SK-N-MC (cell line): Measurements from ENCODE around the gene MTR.

ENCODE experiments used
- DNase-seq: peaks from one replicate; pipeline ENCODE4 v3.0.0-alpha.2; 2011; ENCODE audit warnings: low read depth, low spot score
- H3K27ac ChIP-seq: fragments of 200-600 bp; sonication (generic); 2 replicates; pipeline ENCODE4 v1.5.1; 2016; ENCODE audit warnings: mixed run types
- H3K36me3 ChIP-seq: fragments of 200-600 bp; sonication (generic); 2 replicates; pipeline ENCODE4 v1.6.1; 2017; ENCODE audit warnings: antibody characterized with exemption, low read length, mixed read lengths; ENCODE audit not compliant: insufficient read depth
- H3K4me3 ChIP-seq: fragments of 200-600 bp; sonication (generic); 2 replicates; pipeline ENCODE4 v1.5.1; 2016
- H3K9ac ChIP-seq: fragments of 200-600 bp; sonication (generic); 2 replicates; pipeline ENCODE4 v1.8.0; 2017; ENCODE audit warnings: mixed run types, mixed read lengths; ENCODE audit not compliant: insufficient read length
- H3K9me3 ChIP-seq: fragments of 200-600 bp; sonication (generic); 2 replicates; pipeline ENCODE4 v1.6.1; 2017; ENCODE audit warnings: low read depth, mild to moderate bottlenecking, antibody characterized with exemption, low read length, moderate library complexity, mixed read lengths
- EZH2 ChIP-seq: fragments of 200-600 bp; sonication (generic); IDR thresholded peaks from one replicate; pipeline ENCODE4 v1.6.1; 2017; ENCODE audit warnings: antibody characterized with exemption
- FOXP2 ChIP-seq: optimal IDR thresholded peaks from 2 replicates; pipeline ENCODE3; 2011; ENCODE audit warnings: mild to moderate bottlenecking, moderate library complexity; ENCODE audit not compliant: insufficient read depth; ENCODE audit errors: extremely low read length, control extremely low read depth
- POLR2AphosphoS5 ChIP-seq: IDR thresholded peaks from 2 replicates; pipeline ENCODE4 v1.6.1; 2012; ENCODE audit warnings: mild to moderate bottlenecking, low read depth, low read length, borderline replicate concordance

The MTR gene

DNA sequence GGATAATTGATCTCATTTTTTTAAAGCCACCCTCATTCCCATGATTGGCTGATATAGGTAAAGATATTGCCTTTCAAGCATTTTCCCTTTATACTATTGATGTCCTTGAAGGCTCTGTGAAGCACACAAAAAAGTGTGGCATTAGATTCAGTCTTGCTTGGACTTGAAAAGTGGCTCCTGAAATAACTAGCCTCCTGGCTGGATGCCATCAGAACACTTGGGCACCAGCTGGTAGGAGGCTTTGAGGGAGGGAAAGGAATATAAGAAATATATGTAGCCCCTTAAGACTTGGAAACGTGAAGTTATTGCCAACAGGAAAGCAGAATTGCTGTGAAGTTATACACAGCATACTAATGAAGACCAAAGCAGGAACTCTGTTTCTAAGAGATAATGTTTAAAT is 14.1 kb downstream of the MTR start:
- TF ChIP-seq POLR2AphosphoS5: no peak
- TF ChIP-seq FOXP2: no peak
- no peak for TF ChIP-seq EZH2
- Histone ChIP-seq H3K9me3 (no peaks in the 10 kb centered on the region), H3K9ac (no peak overlapping the region), H3K36me3 (peaks cover 89% of the 10 kb centered on the region), H3K27ac (no peak overlapping the region; the same call in 1 of the 2 replicates), H3K4me3 (no peak overlapping the region)
- DNase-seq: no peak

GRCh38 chr1:236810018-236810417 is 14.9 kb downstream of the MTR start:
- peaks cover 91% of the 10 kb centered on the region for H3K36me3 ChIP-seq
- H3K9ac ChIP-seq: no peak overlapping the region
- no peak for TF ChIP-seq EZH2
- no peak for TF ChIP-seq POLR2AphosphoS5
- TF ChIP-seq FOXP2: no peak
- no peak for DNase-seq
- H3K9me3 ChIP-seq: no peaks in the 10 kb centered on the region
- H3K4me3 ChIP-seq: no peak overlapping the region
- no peak overlapping the region for H3K27ac ChIP-seq

DNA sequence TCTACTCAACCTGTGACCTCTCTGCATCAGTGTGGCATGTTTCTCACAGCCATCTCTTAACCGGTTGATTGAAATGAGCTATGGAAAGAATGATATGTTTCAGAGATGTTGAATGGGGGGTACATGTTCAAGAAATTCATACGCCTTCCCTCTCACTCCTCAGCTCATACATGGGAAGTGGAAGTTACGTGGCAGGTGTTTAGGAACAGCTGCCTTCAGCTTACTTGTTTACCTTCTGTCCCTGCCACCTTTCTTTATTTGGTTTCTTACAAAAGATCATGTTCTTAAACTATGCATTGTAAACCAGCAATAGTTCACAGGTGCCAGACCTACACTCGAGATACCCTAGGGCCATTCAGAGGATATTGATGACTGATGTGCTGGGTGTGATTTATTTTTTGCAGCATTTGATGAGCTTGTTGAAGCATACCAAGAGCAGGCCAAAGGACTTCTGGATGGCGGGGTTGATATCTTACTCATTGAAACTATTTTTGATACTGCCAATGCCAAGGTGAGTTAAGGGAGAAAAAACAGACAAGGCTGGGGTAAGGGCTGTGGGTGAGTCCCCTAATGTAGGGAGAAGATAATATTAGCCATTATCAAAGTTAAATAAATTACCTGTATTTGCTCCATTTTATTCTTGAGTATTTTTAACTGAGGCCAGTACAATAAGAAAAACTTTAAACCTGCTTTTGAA is 17.4 kb downstream of the MTR start:
- TF ChIP-seq EZH2 (no peak), POLR2AphosphoS5 (no peak), FOXP2 (no peak)

GRCh38 chr1:236815941-236816340 is 20.8 kb downstream of the MTR start:
- no peak for DNase-seq
- Histone ChIP-seq H3K27ac (no peak overlapping the region), H3K4me3 (no peak overlapping the region), H3K36me3 (peaks cover 82% of the 10 kb centered on the region), H3K9me3 (no peaks in the 10 kb centered on the region), H3K9ac (no peak overlapping the region)
- no peak for TF ChIP-seq FOXP2
- TF ChIP-seq POLR2AphosphoS5: no peak

More for the DNA sequence above, 17.4 kb downstream of the MTR start:
- Histone ChIP-seq H3K27ac (no peak overlapping the region), H3K9ac (no peak overlapping the region), H3K4me3 (no peak overlapping the region), H3K9me3 (no peaks in the 10 kb centered on the region), H3K36me3 (peaks cover 92% of the 10 kb centered on the region)
- no peak for DNase-seq

GRCh38 chr1:236819856-236820255 is 24.8 kb downstream of the MTR start:
- peaks cover 68% of the 10 kb centered on the region for H3K36me3 ChIP-seq
- H3K9me3 ChIP-seq: no peaks in the 10 kb centered on the region
- H3K27ac ChIP-seq: no peak overlapping the region
- H3K4me3 ChIP-seq: no peak overlapping the region
- TF ChIP-seq POLR2AphosphoS5: no peak
- TF ChIP-seq FOXP2: no peak
- no peak for DNase-seq
- no peak overlapping the region for H3K9ac ChIP-seq

DNA sequence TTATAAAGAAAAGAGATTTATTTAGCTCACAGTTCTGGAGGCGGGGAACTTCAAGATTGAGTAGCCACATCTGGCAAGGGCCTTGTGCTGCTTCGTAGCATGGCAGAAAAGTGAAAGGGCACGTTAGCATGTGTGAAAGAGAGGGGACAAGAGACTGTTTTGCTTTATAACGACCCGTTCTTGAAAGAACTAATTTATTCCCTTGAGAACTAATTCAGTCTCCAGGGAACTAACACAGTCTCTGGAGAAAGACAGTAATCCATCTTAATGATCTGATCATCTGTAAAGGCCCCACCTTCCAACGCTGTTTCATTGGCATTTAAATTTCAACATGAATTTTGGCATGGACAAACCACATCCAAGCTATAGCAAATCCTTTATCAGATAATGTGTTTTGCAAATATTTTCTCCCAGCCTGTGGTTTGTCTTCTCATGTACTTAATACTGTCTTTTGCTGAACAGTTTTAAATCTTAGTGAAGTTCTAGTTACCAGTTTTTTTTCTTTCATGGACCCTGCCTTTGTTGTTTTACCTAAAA is 26.1 kb downstream of the MTR start:
- Histone ChIP-seq H3K36me3 (peaks cover 66% of the 10 kb centered on the region), H3K9ac (no peak overlapping the region), H3K27ac (no peak overlapping the region), H3K9me3 (no peaks in the 10 kb centered on the region), H3K4me3 (no peak overlapping the region)
- no peak for DNase-seq
- TF ChIP-seq EZH2 (no peak), FOXP2 (no peak), POLR2AphosphoS5 (no peak)

DNA sequence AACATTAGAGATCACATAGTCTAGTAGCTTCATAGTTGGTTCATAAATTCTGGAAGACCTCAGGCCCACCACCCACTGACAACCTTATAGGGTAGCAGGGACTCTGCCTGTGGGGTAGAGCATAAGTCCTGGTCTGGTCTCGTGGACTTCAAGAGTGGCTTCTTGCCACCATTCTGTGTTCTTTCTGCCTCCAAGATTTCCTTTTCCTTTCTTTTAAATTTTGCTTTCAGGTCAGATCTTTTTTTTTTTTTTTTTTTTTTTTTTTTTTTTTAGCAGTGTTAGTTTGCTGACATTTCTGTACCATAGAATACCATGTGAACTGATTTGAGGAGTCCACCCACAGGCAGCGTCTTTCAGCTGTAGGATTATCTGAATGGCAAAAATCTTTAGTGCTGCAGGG is 28.5 kb downstream of the MTR start:
- H3K4me3 ChIP-seq: no peak overlapping the region
- DNase-seq: no peak
- no peak overlapping the region for H3K27ac ChIP-seq
- H3K36me3 ChIP-seq: peaks cover 65% of the 10 kb centered on the region
- H3K9me3 ChIP-seq: no peaks in the 10 kb centered on the region
- no peak for TF ChIP-seq FOXP2
- no peak for TF ChIP-seq POLR2AphosphoS5
- TF ChIP-seq EZH2: no peak
- no peak overlapping the region for H3K9ac ChIP-seq

DNA sequence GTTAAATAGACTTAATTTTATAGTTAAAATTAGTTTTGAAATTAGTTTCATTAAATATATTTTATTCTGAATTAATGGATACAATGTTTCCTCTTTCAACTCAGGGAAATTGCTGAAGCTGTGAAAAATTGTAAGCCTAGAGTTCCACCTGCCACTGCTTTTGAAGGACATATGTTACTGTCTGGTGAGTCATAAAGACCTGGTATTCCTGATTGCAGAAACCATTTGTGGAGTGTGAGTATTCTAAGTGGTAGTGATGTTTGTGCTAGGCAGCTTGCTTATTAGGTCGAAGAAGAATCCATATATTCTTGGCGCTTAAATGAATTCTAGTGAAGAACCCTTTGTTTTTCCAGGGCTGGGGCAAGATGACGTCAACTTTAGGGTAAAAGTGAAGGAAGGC is 34.0 kb downstream of the MTR start:
- no peaks in the 10 kb centered on the region for H3K9me3 ChIP-seq
- H3K27ac ChIP-seq: no peak overlapping the region
- peaks cover 82% of the 10 kb centered on the region for H3K36me3 ChIP-seq
- no peak overlapping the region for H3K4me3 ChIP-seq
- TF ChIP-seq POLR2AphosphoS5: no peak
- no peak for TF ChIP-seq FOXP2
- TF ChIP-seq EZH2: no peak
- no peak overlapping the region for H3K9ac ChIP-seq
- DNase-seq: no peak

DNA sequence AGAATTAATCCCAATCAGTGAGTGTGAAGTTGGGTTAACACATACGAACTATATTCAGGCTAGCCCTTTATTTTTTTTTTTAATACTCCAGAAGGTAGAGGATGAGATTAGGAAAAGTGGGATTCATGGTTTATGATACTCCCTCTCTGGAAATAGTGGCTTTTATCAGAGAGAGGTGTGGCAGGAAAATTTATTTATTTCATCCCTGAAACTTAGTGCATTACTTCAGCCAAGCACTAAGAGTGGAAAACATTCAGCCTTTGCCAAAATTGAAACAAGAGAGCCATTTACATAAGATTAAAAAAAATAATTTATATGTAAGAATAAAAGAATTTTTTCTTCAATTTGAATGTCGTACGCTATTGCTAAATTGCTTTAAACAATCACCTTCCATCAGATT is 35.0 kb downstream of the MTR start:
- no peak for TF ChIP-seq FOXP2
- TF ChIP-seq EZH2: no peak
- no peak for TF ChIP-seq POLR2AphosphoS5
- no peak for DNase-seq
- H3K27ac ChIP-seq: no peak overlapping the region
- H3K9me3 ChIP-seq: no peaks in the 10 kb centered on the region
- no peak overlapping the region for H3K9ac ChIP-seq
- H3K4me3 ChIP-seq: no peak overlapping the region
- peaks cover 81% of the 10 kb centered on the region for H3K36me3 ChIP-seq
